SK-N-SH (cell line): ENCODE measurements around the gene LDLRAD1.

Source experiments
- CHD2 ChIP-seq: fragments of 150-350 bp; IDR thresholded peaks from 2 replicates; pipeline ENCODE4 v1.6.1; 2018; ENCODE audit warnings: low read length; ENCODE audit not compliant: partially characterized antibody
- EZH2phosphoT487 ChIP-seq: fragments of 200-600 bp; sonication (generic); IDR thresholded peaks from 2 replicates; pipeline ENCODE4 v1.6.1; 2017; ENCODE audit warnings: low read depth, mixed run types, mild to moderate bottlenecking, antibody characterized with exemption, moderate library complexity, borderline replicate concordance
- GABPA ChIP-seq: IDR thresholded peaks from 2 replicates; pipeline ENCODE4 v1.4.0; 2012; ENCODE audit warnings: low read depth, mild to moderate bottlenecking
- JUND ChIP-seq: IDR thresholded peaks from 2 replicates; pipeline ENCODE4 v1.4.0; 2012
- MAX ChIP-seq: IDR thresholded peaks from 2 replicates; pipeline ENCODE4 v1.4.0; 2012; ENCODE audit warnings: low read depth
- NRF1 ChIP-seq: IDR thresholded peaks from 2 replicates; pipeline ENCODE4 v1.6.1; 2012; ENCODE audit warnings: low read depth, mild to moderate bottlenecking, low read length
- RFX5 ChIP-seq: IDR thresholded peaks from 2 replicates; pipeline ENCODE4 v1.6.1; 2012; ENCODE audit warnings: mild to moderate bottlenecking, improper control_type of control experiment, low read length
- TCF12 ChIP-seq: IDR thresholded peaks from 2 replicates; pipeline ENCODE4 v1.4.0; 2012
- TEAD4 ChIP-seq: IDR thresholded peaks from 2 replicates; pipeline ENCODE4 v1.4.0; 2012; ENCODE audit warnings: mild to moderate bottlenecking, borderline replicate concordance; ENCODE audit not compliant: insufficient read depth
- USF2 ChIP-seq: fragments of 150-350 bp; IDR thresholded peaks from 2 replicates; pipeline ENCODE4 v1.6.1; 2017; ENCODE audit warnings: antibody characterized with exemption, low read length, low read depth, borderline replicate concordance
- ZBTB33 ChIP-seq: IDR thresholded peaks from 2 replicates; pipeline ENCODE4 v1.4.0; 2012; ENCODE audit warnings: low read depth, borderline replicate concordance
- TF ChIP-seq, protein P1 (sequence below): fragments of 200-600 bp; sonication (generic); IDR thresholded peaks from 2 replicates; pipeline ENCODE4 v1.6.1; 2017; ENCODE audit warnings: antibody characterized with exemption, mild to moderate bottlenecking, moderate library complexity

DNA sequence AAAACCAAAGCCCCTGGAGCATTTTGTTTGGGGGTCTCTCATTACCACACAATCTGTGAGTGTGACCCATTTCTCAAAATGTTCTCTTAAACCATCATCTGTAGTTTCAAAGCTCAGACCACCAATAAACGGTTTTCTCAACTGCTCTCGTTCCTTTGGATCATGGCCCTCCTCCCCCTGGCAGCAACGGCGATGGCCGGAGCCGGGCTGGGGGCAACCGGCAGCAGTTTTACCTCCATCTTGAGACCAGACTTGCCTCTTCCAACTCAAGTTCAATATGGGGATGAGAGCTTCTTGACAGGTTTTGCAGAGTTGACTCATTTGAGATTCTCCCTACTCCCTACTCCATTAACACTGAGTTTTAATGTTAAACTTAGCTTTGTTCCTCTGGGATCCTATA lies 42.1 kb downstream of the LDLRAD1 start:
- TF ChIP-seq, protein P1, sequence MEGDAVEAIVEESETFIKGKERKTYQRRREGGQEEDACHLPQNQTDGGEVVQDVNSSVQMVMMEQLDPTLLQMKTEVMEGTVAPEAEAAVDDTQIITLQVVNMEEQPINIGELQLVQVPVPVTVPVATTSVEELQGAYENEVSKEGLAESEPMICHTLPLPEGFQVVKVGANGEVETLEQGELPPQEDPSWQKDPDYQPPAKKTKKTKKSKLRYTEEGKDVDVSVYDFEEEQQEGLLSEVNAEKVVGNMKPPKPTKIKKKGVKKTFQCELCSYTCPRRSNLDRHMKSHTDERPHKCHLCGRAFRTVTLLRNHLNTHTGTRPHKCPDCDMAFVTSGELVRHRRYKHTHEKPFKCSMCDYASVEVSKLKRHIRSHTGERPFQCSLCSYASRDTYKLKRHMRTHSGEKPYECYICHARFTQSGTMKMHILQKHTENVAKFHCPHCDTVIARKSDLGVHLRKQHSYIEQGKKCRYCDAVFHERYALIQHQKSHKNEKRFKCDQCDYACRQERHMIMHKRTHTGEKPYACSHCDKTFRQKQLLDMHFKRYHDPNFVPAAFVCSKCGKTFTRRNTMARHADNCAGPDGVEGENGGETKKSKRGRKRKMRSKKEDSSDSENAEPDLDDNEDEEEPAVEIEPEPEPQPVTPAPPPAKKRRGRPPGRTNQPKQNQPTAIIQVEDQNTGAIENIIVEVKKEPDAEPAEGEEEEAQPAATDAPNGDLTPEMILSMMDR = no peak
- TF ChIP-seq TCF12 (no peak), CHD2 (no peak), MAX (no peak), USF2 (no peak), RFX5 (no peak), JUND (no peak), ZBTB33 (no peak), EZH2phosphoT487 (no peak), NRF1 (no peak), GABPA (no peak), TEAD4 (no peak)
